NCI-H1694 (cell line): ENCODE data around the gene ZNF622.

ENCODE experiments used
- DNase-seq: peaks from one replicate; lab custom pipeline; 2025; lab: John Stamatoyannopoulos, UW

ZNF622 gene

GRCh38 chr5:16430349-16431089, 35.1 kb downstream of the ZNF622 start:
- no peak for DNase-seq

GRCh38 chr5:16428359-16428758, 37.2 kb downstream of the ZNF622 start:
- no peak for DNase-seq

GRCh38 chr5:16427587-16427986, 38.0 kb downstream of the ZNF622 start:
- DNase-seq, result no peak

- no peak for DNase-seq
These were observed 47.1 kb downstream of the ZNF622 start for GRCh38 chr5:16418471-16418922.

GRCh38 chr5:16417398-16418074, 48.1 kb downstream of the ZNF622 start:
- no peak for DNase-seq

GRCh38 chr5:16414861-16415260, 50.7 kb downstream of the ZNF622 start:
- no peak for DNase-seq

- no peak for DNase-seq
These were observed 52.3 kb downstream of the ZNF622 start for GRCh38 chr5:16413166-16413860.

GRCh38 chr5:16412556-16412955, 53.0 kb downstream of the ZNF622 start:
- no peak for DNase-seq

- DNase-seq, result no peak
These were observed 53.7 kb downstream of the ZNF622 start for GRCh38 chr5:16411741-16412455.

- no peak for DNase-seq
These were observed 54.4 kb downstream of the ZNF622 start for GRCh38 chr5:16411235-16411634.

GRCh38 chr5:16410338-16410737, 55.3 kb downstream of the ZNF622 start:
- no peak for DNase-seq

- DNase-seq, result no peak
These were observed 59.0 kb downstream of the ZNF622 start for GRCh38 chr5:16406630-16407029.

GRCh38 chr5:16406023-16406422, 59.6 kb downstream of the ZNF622 start:
- no peak for DNase-seq
